WI38 (cell line): ENCODE results near the gene KCNG2.

ENCODE experiments used
- H3K4me3 ChIP-seq: 2 replicates; pipeline ENCODE4 v1.5.1; 2011; ENCODE audit warnings: low read depth, mild to moderate bottlenecking, control low read depth, low read length
- CTCF ChIP-seq: IDR thresholded peaks from 2 replicates; pipeline ENCODE4 v1.5.1; 2012; ENCODE audit warnings: low read depth, mild to moderate bottlenecking, control low read depth, low read length

KCNG2 gene

GRCh38 chr18:79935925-79936324 lies 138.2 kb downstream of the KCNG2 start:
- no peak overlapping the region for H3K4me3 ChIP-seq
- no peak for TF ChIP-seq CTCF

- H3K4me3 ChIP-seq: no peak overlapping the region
- TF ChIP-seq CTCF: no peak
Measured at GRCh38 chr18:79936641-79937040, 138.9 kb downstream of the KCNG2 start.

GRCh38 chr18:79937103-79937860 lies 139.5 kb downstream of the KCNG2 start:
- TF ChIP-seq CTCF: no peak
- no peak overlapping the region for H3K4me3 ChIP-seq

GRCh38 chr18:79938196-79938595 lies 140.5 kb downstream of the KCNG2 start:
- TF ChIP-seq CTCF: no peak
- H3K4me3 ChIP-seq: no peak overlapping the region

GRCh38 chr18:79939096-79939495 lies 141.4 kb downstream of the KCNG2 start:
- no peak for TF ChIP-seq CTCF
- no peak overlapping the region for H3K4me3 ChIP-seq

- H3K4me3 ChIP-seq: no peak overlapping the region
- TF ChIP-seq CTCF: no peak
Measured at GRCh38 chr18:79940126-79940813, 142.5 kb downstream of the KCNG2 start.

GRCh38 chr18:79940814-79941472 lies 143.2 kb downstream of the KCNG2 start:
- no peak for TF ChIP-seq CTCF
- H3K4me3 ChIP-seq: no peak overlapping the region
